Measurements from ENCODE around the gene DMRTA1.
"Not testable (repeated sequence)": the region's sequence is repeated elsewhere in the genome, so short reads cannot be mapped to it uniquely, and the experiment has no call there.

DMRTA1 gene

GRCh38 chr9:22423566-22423965 is 23.1 kb upstream of the DMRTA1 start:
- in situ Hi-C loops (cut with HindIII; ENCODE audit: low sequenced_read_pairs): loop anchor here (10.0 kb wide), 1 partner anchor 609 kb away; no protein-coding TSS in a partner anchor
- H3K4me3 ChIP-seq (ENCODE audit: low read depth, low read length): no peak overlapping the region
- no peak for TF ChIP-seq CTCF (IDR thresholded peaks at IDR 0.05; ENCODE audit: low read depth, low read length, missing control alignments)
- no peak for DNase-seq (ENCODE audit: low read depth)

- in situ Hi-C loops (cut with HindIII; ENCODE audit: low sequenced_read_pairs): loop anchor here (10.0 kb wide), 1 partner anchor 610 kb away; no protein-coding TSS in a partner anchor
- no peak for TF ChIP-seq CTCF (IDR thresholded peaks at IDR 0.05; ENCODE audit: low read depth, low read length, missing control alignments)
- DNase-seq (ENCODE audit: low read depth): no peak
- H3K4me3 ChIP-seq (ENCODE audit: low read depth, low read length): no peak overlapping the region
Observed at GRCh38 chr9:22424616-22425015, 22.0 kb upstream of the DMRTA1 start.

GRCh38 chr9:22425551-22425950 is 21.1 kb upstream of the DMRTA1 start:
- no peak for TF ChIP-seq CTCF (IDR thresholded peaks at IDR 0.05; ENCODE audit: low read depth, low read length, missing control alignments)
- DNase-seq (ENCODE audit: low read depth): no peak
- in situ Hi-C loops (cut with HindIII; ENCODE audit: low sequenced_read_pairs): loop anchor here (10.0 kb wide), 1 partner anchor 611 kb away; no protein-coding TSS in a partner anchor
- H3K4me3 ChIP-seq (ENCODE audit: low read depth, low read length): no peak overlapping the region

- DNase-seq (ENCODE audit: low read depth): no peak
- no peak for TF ChIP-seq CTCF (IDR thresholded peaks at IDR 0.05; ENCODE audit: low read depth, low read length, missing control alignments)
- H3K4me3 ChIP-seq (ENCODE audit: low read depth, low read length): no peak overlapping the region
- in situ Hi-C loops (cut with HindIII; ENCODE audit: low sequenced_read_pairs): loop anchor here (10.0 kb wide), 1 partner anchor 613 kb away; no protein-coding TSS in a partner anchor
Observed at GRCh38 chr9:22427226-22427880, 19.3 kb upstream of the DMRTA1 start.

GRCh38 chr9:22433691-22434090 is 12.9 kb upstream of the DMRTA1 start:
- no peak overlapping the region for H3K4me3 ChIP-seq (ENCODE audit: low read depth, low read length)
- in situ Hi-C loops (cut with HindIII; ENCODE audit: low sequenced_read_pairs): no loop called here
- no peak for DNase-seq (ENCODE audit: low read depth)
- TF ChIP-seq CTCF (IDR thresholded peaks at IDR 0.05; ENCODE audit: low read depth, low read length, missing control alignments): no peak

- in situ Hi-C loops (cut with HindIII; ENCODE audit: low sequenced_read_pairs): not testable (repeated sequence)
Observed at GRCh38 chr9:22435252-22435651, 11.4 kb upstream of the DMRTA1 start.

GRCh38 chr9:22437461-22438067 is 9.1 kb upstream of the DMRTA1 start:
- in situ Hi-C loops (cut with HindIII; ENCODE audit: low sequenced_read_pairs): not testable (repeated sequence)

More at GRCh38 chr9:22435252-22435651, 11.4 kb upstream of the DMRTA1 start:
- DNase-seq (ENCODE audit: low read depth); H3K4me3 ChIP-seq (ENCODE audit: low read depth, low read length): not testable (repeated sequence)

More at GRCh38 chr9:22437461-22438067, 9.1 kb upstream of the DMRTA1 start:
- H3K4me3 ChIP-seq (ENCODE audit: low read depth, low read length); DNase-seq (ENCODE audit: low read depth): not testable (repeated sequence)
